ENCODE data around the gene GMPR2.

The GMPR2 gene

DNA sequence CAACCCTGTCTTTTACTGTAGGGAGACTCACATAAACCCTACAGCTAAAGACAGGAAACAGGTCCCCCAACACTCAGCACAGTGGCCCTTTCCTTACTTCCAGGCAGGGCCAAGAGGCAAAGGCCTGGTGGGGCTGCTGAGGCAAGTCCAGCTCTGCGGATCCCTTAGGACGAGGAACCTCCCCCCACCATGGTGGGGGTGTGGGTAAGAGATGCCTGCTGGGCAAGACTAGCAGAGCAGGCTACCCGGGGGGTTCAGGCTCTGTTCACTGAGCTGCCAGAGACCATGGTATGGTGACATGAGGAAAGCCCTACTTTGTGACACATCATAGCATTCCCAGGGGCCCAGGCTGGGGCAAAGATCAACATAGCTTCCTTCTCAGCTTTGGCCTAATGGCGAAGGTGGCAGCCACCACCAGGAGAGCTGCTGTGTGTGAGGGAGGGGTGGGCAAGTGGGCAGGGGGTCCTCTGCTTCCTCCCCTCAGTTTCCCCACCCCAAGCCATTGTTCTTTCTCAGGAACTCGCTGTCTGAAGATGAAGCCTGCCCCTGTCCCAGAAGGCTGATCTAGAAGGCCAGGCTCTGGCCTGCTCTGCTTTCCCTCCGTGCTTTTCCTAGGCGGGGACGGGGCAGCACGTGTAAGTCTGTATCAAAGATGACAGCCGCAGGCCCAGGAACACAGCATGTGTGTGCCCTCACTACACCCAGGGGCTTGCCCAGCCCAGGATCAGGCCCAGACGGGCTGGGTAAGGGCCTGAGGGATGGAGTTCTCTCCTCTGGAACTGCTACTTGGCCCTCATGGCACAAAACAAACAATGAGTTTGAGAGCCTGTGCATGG, 19.8 kb downstream of the GMPR2 start:
- no peak for DNase-seq (ENCODE audit: low read depth in 2 of 2)

DNA sequence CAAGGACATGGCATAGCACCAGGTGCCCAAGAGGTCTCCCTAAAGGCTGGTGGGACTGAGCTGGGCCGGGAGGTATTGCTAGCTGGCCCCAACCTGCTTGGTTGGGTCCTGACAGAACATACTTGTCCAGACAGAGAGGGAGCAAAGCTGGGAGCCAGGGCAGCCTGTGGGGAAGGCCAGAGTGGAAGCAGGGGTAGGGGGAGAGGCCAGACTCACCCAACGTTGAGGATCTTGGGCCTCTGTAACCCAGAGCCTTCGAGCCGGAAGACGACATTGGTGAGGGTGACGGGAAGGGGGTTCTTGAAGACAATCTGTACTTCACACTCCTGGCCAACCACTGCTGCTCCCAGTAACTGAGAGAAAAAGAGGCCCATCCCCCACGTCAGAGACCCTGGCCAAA, 21.2 kb downstream of the GMPR2 start:
- no peak for DNase-seq (ENCODE audit: low read depth in 2 of 2)

DNA sequence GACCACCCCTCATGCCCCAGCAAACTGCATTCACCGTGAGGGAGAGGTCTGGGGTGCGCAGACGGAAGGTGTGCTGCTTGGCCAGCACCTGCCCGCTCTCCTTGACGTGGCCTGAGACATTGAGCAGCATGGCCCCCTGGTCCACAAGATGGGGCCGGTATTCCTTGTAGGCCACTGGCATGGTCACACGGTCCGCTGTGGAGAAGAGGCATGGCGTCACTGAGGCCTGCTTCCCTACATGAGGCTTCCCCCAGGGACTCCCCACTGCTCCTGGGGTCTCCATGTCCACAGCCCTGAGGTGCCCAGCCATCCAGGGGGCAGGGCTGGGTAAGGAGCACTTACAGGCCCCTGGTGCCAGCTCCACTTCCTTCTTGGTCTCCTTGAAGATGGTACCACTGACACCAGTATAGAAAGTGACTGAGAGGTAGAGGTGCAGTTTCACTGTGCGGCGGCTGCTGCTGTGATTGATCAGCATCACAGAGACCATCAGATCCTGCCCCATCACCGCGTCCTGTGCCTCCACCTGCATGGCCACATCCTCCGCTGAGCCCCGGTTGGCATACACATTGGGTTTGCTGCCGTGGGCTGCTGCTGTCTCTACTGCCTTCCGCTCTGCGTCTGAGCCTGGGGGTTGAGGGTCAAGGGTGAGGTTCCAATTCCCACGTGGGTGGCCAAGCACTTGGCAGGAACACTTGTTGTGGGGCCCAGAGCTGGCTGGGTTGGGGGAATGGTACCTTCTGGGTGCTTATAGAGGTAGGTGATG, 22.1 kb downstream of the GMPR2 start:
- DNase-seq (ENCODE audit: low read depth in 2 of 2): no peak

DNA sequence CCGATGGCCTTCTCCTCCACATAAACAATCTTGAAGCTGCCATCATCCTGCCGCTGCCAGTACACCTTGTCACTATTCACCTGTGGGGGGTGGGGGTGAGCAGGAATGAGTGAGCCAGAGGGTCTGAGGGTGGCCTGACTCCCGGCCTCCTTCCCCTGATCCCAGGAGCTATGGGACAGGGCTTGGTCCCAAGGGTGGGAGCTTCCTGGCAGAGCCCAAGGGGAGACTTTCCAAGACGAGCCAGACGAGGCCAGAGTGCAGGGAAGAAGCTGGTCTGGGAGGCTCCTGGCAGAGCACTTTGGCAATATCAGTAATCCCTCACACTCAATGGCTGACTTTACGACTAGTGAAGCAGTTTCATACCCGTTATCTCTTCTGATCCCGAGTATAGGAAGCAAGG, 22.7 kb downstream of the GMPR2 start:
- no peak for DNase-seq (ENCODE audit: low read depth in 2 of 2)

DNA sequence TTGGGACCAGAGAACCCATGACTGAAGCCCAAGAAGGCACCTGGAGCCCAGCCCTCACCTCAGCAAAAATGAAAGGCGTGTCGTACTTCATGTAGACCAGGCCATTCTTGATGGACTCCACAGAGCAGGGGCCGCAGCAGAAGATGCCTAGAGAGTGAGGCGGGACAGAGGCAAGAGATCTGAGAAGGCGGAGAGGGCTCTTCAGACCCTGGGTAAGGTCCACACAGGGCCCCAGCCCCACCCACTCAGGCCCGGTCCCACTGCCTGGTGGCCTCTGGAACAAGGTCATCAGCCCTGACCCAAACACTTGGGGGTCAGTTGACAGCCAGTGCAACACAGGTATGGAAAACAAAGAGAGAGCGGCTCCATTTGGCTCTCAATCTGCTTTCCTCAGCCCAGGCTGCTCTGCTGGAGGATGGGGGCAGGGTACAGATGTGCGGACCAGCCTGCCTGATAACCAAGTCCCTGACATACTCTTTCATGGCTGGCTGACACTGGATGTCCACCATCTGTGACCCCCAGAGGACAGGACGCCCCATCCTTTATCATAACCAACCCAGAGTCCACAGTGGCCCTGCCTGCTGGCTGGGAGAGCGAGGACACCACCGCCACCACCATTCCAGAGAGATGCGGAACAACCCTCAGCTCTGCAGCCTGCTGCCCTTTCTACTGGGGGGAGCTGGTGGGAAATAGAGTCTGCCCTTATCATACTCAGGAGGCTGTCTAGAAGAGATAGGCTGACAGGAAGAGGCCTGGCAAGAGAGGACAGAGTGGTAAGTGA, 23.4 kb downstream of the GMPR2 start:
- DNase-seq (ENCODE audit: low read depth in 2 of 2): no peak

DNA sequence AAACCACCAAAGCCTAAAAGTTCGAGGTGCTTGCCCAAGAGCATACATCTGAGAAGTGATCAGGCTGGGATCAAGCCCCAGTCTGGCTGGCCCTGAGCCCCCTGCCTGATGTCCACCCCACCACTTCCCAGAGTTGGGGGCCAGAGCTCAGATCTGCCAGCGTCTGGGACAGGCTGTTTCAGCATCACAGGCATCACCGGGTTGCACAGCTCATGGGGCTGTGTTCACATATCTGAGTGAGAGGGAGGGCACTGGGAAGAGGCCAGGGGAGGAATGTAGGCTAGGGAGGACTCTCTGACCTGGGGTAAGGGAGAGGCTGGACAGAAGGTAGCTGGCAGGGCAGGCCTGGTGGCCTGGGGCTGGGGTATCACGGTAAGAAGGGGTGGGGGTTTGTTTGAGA, 24.2 kb downstream of the GMPR2 start:
- DNase-seq (ENCODE audit: low read depth in 2 of 2): no peak

DNA sequence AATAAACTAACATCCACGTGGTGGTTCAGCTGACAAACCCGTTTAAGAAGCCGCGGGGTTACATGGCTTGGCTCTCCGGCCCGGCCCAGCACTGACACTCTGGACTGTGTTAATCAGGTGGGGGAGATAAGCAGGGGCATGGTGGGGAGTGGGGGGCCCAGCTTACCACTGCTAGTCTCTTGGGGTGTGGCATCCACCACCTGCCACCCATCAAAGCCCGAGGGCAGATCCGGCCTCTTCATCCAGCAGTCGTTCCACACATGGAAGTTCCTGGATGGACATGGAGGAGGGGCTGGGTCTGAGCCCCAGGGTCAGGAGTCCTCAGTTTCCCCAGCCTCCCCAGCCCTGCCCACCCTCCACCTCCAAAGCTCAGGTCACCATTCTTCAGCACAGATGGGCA, 25.4 kb downstream of the GMPR2 start:
- DNase-seq (ENCODE audit: low read depth in 2 of 2): no peak

DNA sequence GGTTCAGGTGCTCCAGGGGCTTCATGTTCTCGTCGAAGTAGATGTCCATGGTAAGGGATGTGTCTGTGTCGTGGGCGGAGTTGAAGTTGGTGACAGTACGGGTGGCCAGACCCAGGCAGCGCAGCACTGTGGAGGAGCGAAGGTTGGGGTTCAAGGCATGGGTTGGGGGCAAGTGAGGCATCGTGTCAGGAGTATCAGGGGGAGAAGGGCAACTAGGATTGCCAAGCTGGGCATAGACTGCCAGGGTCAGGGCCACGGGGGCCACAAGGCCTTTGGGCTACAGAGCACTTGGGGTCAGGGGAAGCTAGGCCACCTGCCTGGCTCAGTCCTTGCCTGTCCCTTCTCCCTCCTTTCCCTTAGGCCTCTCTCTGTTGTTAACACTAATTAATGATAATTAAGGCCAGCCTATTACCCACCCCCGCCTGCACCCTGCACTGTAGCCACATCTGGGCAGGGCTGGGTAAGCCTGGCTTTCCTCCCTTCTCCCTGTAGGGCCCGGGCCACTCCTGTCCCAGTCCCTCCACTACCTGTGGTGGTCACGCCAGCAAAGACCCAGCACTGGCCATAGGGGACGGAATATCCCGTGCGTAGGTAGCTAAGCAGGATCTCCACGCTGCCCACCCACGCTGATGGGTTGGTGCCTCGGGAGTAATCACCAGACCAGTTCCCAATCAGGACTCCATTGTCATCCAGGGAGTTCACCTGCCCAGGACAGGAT, 26.0 kb downstream of the GMPR2 start:
- no peak for DNase-seq (ENCODE audit: low read depth in 2 of 2)

DNA sequence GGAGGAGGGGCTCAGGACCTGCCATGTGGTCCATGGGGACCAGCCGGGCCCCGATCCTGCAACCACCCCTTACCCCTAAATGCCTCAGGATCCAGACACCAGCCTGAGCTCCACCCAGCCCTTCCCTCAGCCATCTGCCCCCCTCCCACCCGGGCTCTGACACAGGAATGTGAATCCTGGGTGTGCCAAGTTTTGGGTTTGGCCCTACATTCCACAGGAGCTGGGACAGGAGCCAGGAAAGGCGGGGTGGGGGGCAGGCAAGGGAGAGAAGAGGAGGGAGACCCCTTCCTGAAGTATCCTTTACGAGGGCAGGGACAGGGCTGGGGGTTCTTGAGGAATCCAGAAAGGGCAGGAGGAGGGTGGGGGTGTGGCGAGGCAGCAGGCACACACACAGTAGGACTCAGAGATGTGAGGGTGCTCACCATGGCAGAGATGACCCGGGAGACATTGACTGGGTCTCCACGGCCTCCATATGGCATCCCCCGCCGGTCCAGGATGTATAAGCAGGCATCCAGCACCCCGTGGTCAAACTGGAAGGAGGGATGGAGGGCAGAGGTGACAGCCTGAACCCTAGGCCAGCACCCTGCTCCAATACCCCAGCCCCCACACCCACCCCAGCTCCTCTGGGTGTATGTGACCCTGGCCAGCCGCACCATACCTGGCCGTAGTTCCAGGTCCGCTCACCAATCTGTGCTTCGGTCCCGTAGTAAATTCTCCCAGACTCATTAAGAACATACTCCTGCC, 26.7 kb downstream of the GMPR2 start:
- no peak for DNase-seq (ENCODE audit: low read depth in 2 of 2)

DNA sequence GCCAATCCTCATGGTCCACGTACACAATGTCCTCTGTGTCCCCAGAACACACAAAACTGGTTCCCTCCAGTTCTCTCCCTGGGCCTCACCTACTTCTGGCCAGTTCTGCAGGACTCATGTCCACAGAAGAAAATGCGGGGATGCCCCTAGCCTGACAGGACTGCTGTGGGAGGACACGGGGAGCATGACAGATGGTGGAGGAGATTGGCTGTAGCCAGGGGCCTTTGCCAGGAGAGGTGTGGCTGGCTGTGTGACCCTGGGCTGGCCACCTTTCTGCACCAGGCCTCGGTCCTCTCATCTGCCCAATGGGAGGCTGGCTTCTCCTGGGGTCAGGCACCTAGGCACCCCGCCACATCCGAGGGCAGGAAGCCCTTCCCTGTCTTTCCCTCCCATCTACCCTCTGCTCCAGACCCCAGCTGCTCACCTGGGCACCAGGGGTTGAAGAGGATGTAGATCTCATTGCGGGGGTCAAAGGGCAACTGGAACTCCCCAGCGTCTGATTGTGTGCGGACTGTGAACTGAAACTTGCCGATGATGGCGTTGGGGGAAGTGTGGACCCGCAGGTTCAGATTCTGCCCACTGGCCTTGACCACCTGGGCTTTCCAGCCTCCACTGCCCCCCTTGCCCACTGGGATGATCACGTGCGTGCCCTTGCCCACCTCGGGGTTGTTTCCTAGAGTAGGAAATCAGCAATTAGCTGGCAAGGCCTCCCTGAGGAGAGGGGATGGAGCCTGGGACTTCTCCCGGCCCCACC, 27.5 kb downstream of the GMPR2 start:
- DNase-seq (ENCODE audit: low read depth in 2 of 2): no peak

DNA sequence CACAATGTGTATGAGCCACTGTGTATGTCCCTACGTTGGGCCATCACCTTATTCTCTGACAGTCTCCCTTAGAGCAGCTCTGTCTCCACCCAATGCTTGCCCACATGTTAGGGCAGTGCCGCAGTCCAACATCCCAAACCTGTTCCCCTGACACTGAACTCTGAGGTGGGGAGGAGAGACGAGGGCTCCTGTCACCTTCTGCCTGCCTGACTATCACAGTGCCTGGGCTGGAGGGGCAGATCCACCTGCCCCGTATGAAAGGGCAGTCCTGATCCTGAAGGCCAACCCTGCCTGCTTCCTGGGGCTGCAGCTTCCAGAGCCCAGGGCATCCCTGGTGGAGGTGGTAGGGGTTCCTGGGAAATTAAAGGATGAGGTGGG, 28.0 kb downstream of the GMPR2 start:
- DNase-seq (ENCODE audit: low read depth in 2 of 2): no peak

DNA sequence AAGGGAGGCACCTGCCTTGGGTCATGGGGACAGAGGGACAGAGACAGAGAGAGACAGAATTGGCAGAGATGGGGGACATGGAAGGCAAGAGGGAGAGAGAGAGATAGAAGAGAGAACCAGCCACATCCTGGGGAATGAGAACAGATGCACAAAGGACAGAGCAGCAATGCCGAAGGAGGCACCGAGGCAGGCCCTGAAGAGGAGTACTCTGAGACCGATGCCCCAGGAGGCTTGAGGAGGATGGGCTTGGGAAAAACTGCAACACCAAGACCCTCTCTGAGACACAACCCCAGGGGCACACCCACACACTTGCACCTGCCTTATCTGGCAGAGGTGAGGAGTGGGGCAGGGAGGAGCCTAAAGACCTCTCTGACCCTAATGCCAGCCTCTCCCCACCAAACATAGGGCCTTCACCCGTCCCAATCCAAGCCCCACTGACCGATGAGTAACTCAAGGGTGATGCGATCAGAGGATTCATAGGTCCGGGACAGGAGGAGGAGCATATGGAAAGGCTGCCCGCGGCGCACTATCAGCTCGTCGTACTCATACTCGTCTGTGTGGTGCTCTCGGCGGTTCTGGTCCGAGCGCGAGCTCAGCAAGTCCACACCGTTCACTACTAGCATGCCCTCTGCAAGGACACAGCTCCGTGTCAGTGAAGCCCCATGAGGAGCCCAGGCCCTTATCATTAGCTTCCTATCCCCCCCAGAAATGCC, 28.7 kb downstream of the GMPR2 start:
- DNase-seq (ENCODE audit: low read depth in 2 of 2): no peak

DNA sequence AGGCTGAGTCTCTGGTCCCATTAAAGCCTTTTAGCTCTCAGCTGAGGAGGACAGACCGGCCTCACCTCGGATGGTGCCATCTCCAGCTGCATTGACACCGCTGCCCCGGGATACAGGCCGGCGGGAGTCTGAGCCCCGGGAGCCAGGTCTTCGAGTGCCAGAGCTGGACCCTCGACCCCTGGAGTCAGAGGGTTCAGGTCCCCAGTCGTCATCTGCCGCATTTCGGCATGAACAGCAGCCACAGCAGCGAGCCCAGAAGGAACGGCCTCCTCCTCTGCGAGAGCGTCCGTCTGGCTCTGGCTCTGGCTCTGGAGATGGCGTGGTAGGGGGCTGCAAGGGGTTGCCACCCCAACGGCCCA, 29.2 kb downstream of the GMPR2 start:
- no peak for DNase-seq (ENCODE audit: low read depth in 2 of 2)

DNA sequence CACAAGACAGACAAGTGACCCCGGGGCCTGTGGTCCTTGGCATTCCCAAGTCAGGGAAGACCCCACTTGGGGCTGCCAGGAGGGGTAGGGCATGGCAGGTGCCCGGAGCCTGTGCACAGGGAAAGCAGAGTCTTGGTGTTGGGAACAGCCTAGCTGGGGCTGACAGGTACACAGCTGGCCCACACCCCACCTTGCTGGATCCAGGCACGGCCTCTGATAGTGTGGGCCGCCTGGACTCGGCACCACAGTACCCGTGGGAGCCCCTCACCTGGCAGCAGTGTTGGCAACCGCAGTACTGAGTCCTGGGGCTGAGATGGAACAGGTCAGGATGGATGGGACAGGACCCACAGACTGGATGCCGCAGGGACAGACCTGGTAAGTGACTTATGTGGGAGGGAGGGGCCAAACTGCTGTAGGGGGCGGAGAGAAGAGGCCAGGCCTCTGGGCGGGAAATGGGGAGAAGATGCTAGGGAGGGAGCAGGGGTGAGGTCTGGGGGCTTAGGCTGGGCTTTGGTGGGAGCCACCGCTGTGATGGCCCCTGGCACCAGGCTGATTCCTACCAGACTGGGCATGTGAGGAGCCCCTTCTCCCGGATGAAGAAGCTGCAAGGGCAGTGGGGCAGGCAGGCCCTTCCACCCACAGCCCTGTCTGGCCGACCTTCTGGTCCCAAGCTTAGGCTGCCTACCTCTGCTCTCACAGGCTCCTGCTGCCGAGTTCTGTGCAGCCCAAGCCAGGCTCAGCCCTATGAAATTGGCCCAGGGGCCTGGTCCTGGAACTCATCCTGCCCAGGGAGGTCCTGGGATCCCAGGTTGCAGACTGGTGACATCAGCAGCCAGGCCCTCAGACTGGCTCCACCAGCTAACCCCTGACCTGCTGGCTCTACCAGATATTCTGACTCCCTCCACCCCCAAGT, 30.3 kb downstream of the GMPR2 start, which contains the start of gene TGM1:
TGM1 (minus strand) TSS at position 357 of the 913 bp plus-strand sequence. CDS start 825 bp downstream, outside the sequence.
- no peak for DNase-seq (ENCODE audit: low read depth in 2 of 2)

DNA sequence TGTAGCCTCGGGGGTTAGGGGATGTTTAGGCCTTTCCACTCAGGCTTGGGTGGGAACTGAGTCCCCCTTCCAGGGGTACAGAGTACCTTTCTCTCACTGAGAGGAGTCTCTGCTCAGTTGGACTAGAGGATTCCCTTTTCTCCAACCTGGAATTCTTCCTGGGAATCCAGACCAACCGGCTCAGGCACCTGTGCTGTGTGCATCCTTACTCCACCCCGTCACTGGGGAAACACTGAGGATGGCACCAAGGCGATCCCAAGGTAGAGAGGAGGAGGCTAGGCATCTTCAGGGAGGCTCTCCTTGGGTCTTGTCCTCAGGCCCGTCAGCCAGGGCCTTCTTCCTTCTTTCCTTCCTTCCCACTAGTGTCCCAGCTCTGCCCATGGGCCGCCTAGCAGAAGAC, 31.1 kb downstream of the GMPR2 start:
- DNase-seq (ENCODE audit: low read depth in 2 of 2): no peak

DNA sequence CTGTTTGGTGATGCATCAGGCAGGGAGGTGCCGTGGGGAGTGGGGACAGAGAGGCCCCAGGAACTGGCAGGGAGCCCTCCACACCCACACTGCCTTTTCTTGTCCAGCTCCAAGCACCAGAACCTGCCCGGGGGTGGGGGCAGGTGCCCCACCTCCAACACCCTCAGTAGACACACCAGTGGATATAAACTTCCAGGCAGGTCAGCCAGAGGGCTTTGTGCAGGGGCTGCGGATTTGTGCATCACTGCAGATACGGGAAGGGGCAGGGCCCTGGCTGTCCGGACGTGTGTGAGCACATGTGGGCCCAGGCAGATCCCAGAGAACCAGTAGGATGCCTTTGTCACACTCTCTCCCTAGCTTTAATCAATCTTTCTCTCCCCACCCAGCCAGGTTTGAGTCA, 31.6 kb downstream of the GMPR2 start:
- DNase-seq (ENCODE audit: low read depth in 2 of 2): no peak

DNA sequence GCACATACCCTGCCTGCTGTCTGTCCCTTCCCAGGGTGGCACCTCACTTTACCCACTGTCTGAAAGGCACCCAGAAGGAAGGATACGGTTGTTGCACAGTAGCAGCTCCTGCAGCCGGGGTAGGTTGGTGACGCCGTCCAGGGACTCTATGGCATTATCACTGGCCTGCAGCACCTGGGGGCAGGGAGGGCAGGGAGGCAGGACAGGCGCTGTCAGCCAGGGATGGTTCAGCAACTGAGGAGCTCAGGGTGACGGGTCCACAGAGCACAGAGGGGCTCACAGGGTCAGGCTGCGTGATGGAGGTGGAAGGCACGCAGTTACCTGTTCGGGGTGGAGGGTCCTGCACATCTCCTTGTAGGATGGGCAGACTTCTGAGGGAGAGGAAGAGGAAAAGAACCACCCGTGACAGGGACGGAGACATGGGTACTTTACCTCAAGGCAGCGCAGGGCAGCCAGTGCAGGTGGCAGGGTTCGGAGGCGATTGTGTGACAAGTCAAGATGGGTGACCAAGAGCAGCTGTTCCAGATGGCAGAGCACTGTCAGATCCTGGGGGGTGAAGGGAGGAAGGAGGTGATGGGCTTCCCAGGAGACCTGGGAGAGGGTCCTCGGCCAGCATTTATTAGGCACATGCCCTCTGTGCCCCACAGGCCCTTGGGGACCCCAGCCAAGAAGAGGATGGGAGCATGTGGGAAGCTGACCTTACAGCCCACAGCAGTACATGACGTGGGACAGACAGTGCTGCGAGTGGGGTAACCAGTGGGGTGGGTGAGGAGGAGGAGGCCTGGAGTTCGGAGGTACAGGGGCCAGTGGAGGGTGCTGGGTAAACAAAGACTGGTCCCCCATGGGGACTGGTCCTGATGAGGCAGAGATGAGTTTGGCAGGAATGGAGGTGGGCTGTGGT, 33.9 kb downstream of the GMPR2 start:
- no peak for DNase-seq (ENCODE audit: low read depth in 2 of 2)

DNA sequence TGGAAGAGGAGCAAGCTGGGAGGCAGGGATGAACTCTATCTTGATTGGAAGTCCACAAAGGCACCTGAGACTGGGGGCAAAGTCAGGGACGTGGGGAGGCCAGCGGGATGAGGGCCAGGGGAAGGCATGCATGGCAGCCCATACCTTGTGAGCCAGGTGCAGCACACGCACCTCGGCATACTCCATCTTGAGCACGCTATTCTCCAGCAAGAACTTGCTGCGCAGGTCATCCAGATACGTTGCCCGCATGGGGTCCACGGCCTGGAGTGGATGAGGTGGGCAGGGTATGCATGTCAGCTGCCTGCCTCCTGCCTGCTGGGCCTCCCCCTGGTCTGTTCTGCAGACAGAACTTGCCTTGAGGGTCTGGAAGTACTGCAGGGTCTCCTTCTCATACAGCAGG, 34.8 kb downstream of the GMPR2 start:
- DNase-seq (ENCODE audit: low read depth in 2 of 2): no peak
